ENCODE results near the gene KREMEN1.
A peak's percentile ranks its signal among the peaks of the same experiment; 100 is the strongest.

The KREMEN1 gene

DNA sequence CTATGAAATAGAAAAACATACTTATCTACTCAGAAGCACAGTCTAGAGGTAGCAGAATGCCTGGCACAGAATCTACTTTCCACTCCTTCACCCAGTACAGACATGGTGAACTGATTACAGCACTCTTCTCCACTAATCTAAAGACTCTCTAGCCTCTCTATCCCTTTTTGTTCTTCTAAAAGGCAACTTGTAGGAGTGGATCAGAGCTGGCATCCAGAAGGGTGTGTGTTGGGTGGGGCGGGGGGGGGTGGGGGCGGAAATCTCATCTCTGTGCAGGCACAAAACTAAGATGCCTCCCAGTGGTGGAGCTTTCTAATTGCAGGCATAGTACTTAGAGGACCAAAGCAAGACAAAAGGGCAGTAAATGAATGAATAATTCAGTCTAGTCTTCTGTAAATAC lies 121.3 kb downstream of the KREMEN1 start:
- H3K4me3 ChIP-seq (ENCODE audit: low read depth, low read length), result no peak overlapping the region

DNA sequence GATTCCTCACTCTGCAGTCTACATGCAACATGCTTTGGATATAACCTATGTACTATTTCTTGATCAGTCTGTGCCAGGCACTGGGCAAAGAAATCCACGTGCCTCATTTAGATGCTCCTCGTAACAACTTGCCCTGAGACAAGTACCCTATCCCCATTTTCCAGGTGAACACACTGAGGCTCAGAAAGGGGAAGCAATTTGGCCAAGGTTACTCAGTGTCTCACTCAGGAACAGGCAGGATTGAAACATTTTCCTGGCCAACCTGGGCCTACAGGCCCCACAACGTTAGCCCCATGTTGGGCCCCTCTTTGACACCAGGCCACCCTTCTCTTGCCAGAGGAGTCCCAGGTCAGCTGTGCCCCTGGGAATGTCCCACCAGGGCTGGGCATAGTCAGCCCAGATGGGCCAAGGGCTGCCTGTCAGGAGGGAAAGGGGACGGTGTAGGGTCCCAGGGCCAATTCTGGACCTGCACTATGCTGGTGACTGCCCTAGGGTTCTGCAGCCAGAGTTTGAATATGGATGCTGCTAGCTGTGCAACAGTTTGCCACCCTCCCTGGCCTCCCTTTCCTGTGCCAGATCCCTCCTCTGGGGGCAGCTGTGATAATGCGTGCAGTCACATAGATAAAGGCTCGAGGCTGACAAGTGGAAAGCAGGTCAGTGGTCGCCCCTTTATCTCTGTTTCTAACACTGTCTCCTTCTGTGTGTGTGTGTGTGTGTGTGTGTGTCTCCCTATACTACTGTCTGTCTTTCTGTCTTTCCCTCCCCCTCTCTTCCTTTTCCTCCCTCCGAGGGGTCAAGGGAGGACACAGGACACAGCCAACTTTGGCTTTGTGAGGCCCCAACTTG lies 122.5 kb downstream of the KREMEN1 start:
- no peak overlapping the region for H3K4me3 ChIP-seq (ENCODE audit: low read depth, low read length)
- TF ChIP-seq, protein P1, sequence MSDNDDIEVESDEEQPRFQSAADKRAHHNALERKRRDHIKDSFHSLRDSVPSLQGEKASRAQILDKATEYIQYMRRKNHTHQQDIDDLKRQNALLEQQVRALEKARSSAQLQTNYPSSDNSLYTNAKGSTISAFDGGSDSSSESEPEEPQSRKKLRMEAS (IDR thresholded peaks at IDR 0.05; ENCODE audit: low read depth, low read length), result no peak
- no peak for TF ChIP-seq MYC (IDR thresholded peaks at IDR 0.05; ENCODE audit: low read depth, low read length)
- TF ChIP-seq, protein P2, sequence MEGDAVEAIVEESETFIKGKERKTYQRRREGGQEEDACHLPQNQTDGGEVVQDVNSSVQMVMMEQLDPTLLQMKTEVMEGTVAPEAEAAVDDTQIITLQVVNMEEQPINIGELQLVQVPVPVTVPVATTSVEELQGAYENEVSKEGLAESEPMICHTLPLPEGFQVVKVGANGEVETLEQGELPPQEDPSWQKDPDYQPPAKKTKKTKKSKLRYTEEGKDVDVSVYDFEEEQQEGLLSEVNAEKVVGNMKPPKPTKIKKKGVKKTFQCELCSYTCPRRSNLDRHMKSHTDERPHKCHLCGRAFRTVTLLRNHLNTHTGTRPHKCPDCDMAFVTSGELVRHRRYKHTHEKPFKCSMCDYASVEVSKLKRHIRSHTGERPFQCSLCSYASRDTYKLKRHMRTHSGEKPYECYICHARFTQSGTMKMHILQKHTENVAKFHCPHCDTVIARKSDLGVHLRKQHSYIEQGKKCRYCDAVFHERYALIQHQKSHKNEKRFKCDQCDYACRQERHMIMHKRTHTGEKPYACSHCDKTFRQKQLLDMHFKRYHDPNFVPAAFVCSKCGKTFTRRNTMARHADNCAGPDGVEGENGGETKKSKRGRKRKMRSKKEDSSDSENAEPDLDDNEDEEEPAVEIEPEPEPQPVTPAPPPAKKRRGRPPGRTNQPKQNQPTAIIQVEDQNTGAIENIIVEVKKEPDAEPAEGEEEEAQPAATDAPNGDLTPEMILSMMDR (IDR thresholded peaks at IDR 0.05; ENCODE audit: low read depth, low read length), result peak; percentile 19
- DNase-seq (ENCODE audit: low read depth), result peak; percentile 75

More for the DNA sequence above, 121.3 kb downstream of the KREMEN1 start:
- DNase-seq (ENCODE audit: low read depth), result no peak
- TF ChIP-seq POLR2A (IDR thresholded peaks at IDR 0.05; ENCODE audit: extremely low read depth, insufficient read length), result no peak
- TF ChIP-seq MYC (IDR thresholded peaks at IDR 0.05; ENCODE audit: low read depth, low read length), result no peak
- TF ChIP-seq, protein P2 (IDR thresholded peaks at IDR 0.05; ENCODE audit: low read depth, low read length), result peak; percentile 27
- TF ChIP-seq, protein P1 (IDR thresholded peaks at IDR 0.05; ENCODE audit: low read depth, low read length), result no peak

DNA sequence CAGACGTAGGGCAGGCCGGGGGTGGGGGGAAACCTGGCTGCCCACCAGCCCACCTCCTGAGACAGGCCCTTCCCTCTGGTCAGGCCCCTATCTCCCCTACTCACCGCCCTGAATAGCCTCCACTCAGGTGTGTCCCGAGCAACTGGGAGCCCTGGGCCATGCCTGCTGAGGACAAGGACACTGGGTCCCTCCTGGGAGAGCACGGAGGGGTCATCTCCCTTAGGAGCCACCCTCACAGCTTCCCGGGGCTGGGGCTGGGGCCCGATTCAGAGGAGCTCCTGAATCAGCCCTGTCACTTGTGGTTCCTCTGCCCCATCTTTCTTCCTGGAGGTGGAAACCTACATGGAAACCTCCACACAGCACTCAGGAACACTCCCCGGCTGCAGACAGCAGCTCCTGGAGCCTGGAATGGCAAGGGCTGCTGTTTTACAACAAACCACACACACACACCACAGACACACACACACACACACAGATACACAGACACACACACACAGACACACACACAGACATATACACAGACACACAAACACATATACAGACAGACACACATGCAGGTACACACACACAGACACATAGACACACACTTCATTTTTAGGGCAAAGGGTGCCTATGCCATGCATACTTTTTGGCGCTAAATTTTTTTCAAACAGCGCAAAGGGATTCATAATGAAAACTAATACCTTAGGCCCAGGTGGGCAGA lies 123.3 kb downstream of the KREMEN1 start:
- TF ChIP-seq, protein P1 (IDR thresholded peaks at IDR 0.05; ENCODE audit: low read depth, low read length), result no peak
- no peak for TF ChIP-seq POLR2A (IDR thresholded peaks at IDR 0.05; ENCODE audit: extremely low read depth, insufficient read length)
- TF ChIP-seq, protein P2 (IDR thresholded peaks at IDR 0.05; ENCODE audit: low read depth, low read length), result no peak
- no peak for TF ChIP-seq MYC (IDR thresholded peaks at IDR 0.05; ENCODE audit: low read depth, low read length)
- H3K4me3 ChIP-seq (ENCODE audit: low read depth, low read length), result no peak overlapping the region
- no peak for DNase-seq (ENCODE audit: low read depth)

DNA sequence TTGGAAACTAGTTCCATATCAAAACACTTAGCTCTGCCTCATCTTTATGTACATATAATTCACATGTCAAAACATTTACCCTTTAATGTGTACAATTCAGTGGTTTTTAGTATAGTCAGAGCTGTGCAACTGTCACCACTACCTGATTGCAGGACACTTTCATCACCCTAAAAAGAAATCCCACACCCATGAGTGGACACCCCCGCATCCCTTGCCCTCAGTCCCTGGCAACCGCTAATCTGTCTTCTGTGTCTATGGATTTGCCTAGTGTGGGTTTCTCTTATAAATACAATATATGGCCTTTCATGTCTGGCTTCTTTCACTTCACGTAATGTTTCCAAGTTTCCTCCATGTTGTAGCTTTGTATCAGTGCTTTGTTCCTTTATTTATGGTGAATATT lies 124.3 kb downstream of the KREMEN1 start:
- TF ChIP-seq POLR2A (IDR thresholded peaks at IDR 0.05; ENCODE audit: extremely low read depth, insufficient read length) (no peak), MYC (IDR thresholded peaks at IDR 0.05; ENCODE audit: low read depth, low read length) (no peak)
- TF ChIP-seq, protein P2 (IDR thresholded peaks at IDR 0.05; ENCODE audit: low read depth, low read length), result no peak
- TF ChIP-seq, protein P1 (IDR thresholded peaks at IDR 0.05; ENCODE audit: low read depth, low read length), result no peak
- no peak for DNase-seq (ENCODE audit: low read depth)

DNA sequence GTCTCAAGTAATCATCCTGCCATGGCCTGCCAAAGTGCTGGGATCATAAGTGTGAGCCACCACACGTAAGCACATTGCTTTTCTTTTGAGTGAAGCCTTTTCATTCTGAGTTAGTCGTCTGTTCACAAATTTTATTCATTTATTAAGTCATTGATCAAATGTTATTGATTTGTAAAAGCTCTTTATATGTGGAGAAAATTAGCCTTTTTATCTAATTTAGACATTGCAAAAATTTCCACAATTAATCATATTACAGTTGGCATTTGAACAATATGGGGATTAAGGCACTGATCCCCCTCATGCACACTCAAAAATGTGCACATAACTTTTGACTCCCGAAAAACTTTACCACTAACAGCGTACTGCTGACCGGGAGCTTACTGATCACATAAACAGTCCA lies 125.4 kb downstream of the KREMEN1 start:
- TF ChIP-seq MYC (IDR thresholded peaks at IDR 0.05; ENCODE audit: low read depth, low read length), result no peak
- TF ChIP-seq POLR2A (IDR thresholded peaks at IDR 0.05; ENCODE audit: extremely low read depth, insufficient read length), result no peak
- TF ChIP-seq, protein P1 (IDR thresholded peaks at IDR 0.05; ENCODE audit: low read depth, low read length), result no peak
- TF ChIP-seq, protein P2 (IDR thresholded peaks at IDR 0.05; ENCODE audit: low read depth, low read length), result no peak
- DNase-seq (ENCODE audit: low read depth), result no peak
- H3K4me3 ChIP-seq (ENCODE audit: low read depth, low read length), result no peak overlapping the region

More for the DNA sequence above, 124.3 kb downstream of the KREMEN1 start:
- H3K4me3 ChIP-seq (ENCODE audit: low read depth, low read length), result no peak overlapping the region

All from NB4 (cell line).